Measurements from ENCODE around the gene S1PR4.
"Not testable (repeated sequence)": the region's sequence is repeated elsewhere in the genome, so short reads cannot be mapped to it uniquely, and the experiment has no call there.

S1PR4 gene

GRCh38 chr19:3204646-3205275 lies 26.2 kb downstream of the S1PR4 start:
- peaks cover 39% of the 10 kb centered on the region for H3K36me3 ChIP-seq (ENCODE audit: insufficient read depth, low read length)
- H3K4me3 ChIP-seq (ENCODE audit: low read length): no peak overlapping the region
- H3K9me3 ChIP-seq (replicated peaks; ENCODE audit: low read length): no peaks in the 10 kb centered on the region
- no peaks in the 10 kb centered on the region for H3K4me1 ChIP-seq (ENCODE audit: control insufficient read depth, insufficient read depth, low read length)
- H3K4me2 ChIP-seq (ENCODE audit: low read length): no peak overlapping the region
- H3K27me3 ChIP-seq (ENCODE audit: control insufficient read depth, insufficient read depth, low read length): no peaks in the 10 kb centered on the region
- no peak overlapping the region for H3K9ac ChIP-seq (ENCODE audit: low read depth, low read length)

- Histone ChIP-seq H3K36me3 (ENCODE audit: insufficient read depth, low read length) (peaks cover 39% of the 10 kb centered on the region), H3K4me2 (ENCODE audit: low read length) (no peak overlapping the region), H3K27me3 (ENCODE audit: control insufficient read depth, insufficient read depth, low read length) (no peaks in the 10 kb centered on the region), H3K4me1 (ENCODE audit: control insufficient read depth, insufficient read depth, low read length) (no peaks in the 10 kb centered on the region), H3K4me3 (ENCODE audit: low read length) (no peak overlapping the region), H3K9ac (ENCODE audit: low read depth, low read length) (no peak overlapping the region), H3K9me3 (replicated peaks; ENCODE audit: low read length) (no peaks in the 10 kb centered on the region)
Measured at GRCh38 chr19:3206216-3206953, 27.8 kb downstream of the S1PR4 start.

GRCh38 chr19:3207461-3208242 lies 29.1 kb downstream of the S1PR4 start:
- Histone ChIP-seq H3K4me2 (ENCODE audit: low read length) (no peak overlapping the region), H3K4me1 (ENCODE audit: control insufficient read depth, insufficient read depth, low read length) (no peaks in the 10 kb centered on the region), H3K27me3 (ENCODE audit: control insufficient read depth, insufficient read depth, low read length) (no peaks in the 10 kb centered on the region), H3K9me3 (replicated peaks; ENCODE audit: low read length) (no peaks in the 10 kb centered on the region), H3K9ac (ENCODE audit: low read depth, low read length) (no peak overlapping the region), H3K4me3 (ENCODE audit: low read length) (no peak overlapping the region), H3K36me3 (ENCODE audit: insufficient read depth, low read length) (peaks cover 37% of the 10 kb centered on the region)

GRCh38 chr19:3208317-3209207 lies 30.0 kb downstream of the S1PR4 start:
- H3K27me3 ChIP-seq (ENCODE audit: control insufficient read depth, insufficient read depth, low read length): no peaks in the 10 kb centered on the region
- H3K9ac ChIP-seq (ENCODE audit: low read depth, low read length): no peak overlapping the region
- no peaks in the 10 kb centered on the region for H3K9me3 ChIP-seq (replicated peaks; ENCODE audit: low read length)
- H3K4me1 ChIP-seq (ENCODE audit: control insufficient read depth, insufficient read depth, low read length): no peaks in the 10 kb centered on the region
- H3K4me3 ChIP-seq (ENCODE audit: low read length): no peak overlapping the region
- no peak overlapping the region for H3K4me2 ChIP-seq (ENCODE audit: low read length)
- peaks cover 37% of the 10 kb centered on the region for H3K36me3 ChIP-seq (ENCODE audit: insufficient read depth, low read length)

GRCh38 chr19:3210347-3211017 lies 31.9 kb downstream of the S1PR4 start:
- Histone ChIP-seq H3K4me3 (ENCODE audit: low read length) (no peak overlapping the region), H3K9ac (ENCODE audit: low read depth, low read length) (no peak overlapping the region), H3K36me3 (ENCODE audit: insufficient read depth, low read length) (peaks cover 30% of the 10 kb centered on the region), H3K4me1 (ENCODE audit: control insufficient read depth, insufficient read depth, low read length) (no peaks in the 10 kb centered on the region), H3K9me3 (replicated peaks; ENCODE audit: low read length) (no peaks in the 10 kb centered on the region), H3K4me2 (ENCODE audit: low read length) (no peak overlapping the region), H3K27me3 (ENCODE audit: control insufficient read depth, insufficient read depth, low read length) (no peaks in the 10 kb centered on the region)

- Histone ChIP-seq H3K36me3 (ENCODE audit: insufficient read depth, low read length) (peaks cover 28% of the 10 kb centered on the region), H3K9ac (ENCODE audit: low read depth, low read length) (no peak overlapping the region), H3K4me2 (ENCODE audit: low read length) (no peak overlapping the region), H3K4me1 (ENCODE audit: control insufficient read depth, insufficient read depth, low read length) (no peaks in the 10 kb centered on the region), H3K4me3 (ENCODE audit: low read length) (no peak overlapping the region), H3K27me3 (ENCODE audit: control insufficient read depth, insufficient read depth, low read length) (no peaks in the 10 kb centered on the region), H3K9me3 (replicated peaks; ENCODE audit: low read length) (no peaks in the 10 kb centered on the region)
Measured at GRCh38 chr19:3211191-3211590, 32.6 kb downstream of the S1PR4 start.

- no peak overlapping the region for H3K4me3 ChIP-seq (ENCODE audit: low read length)
- no peaks in the 10 kb centered on the region for H3K9me3 ChIP-seq (replicated peaks; ENCODE audit: low read length)
- no peaks in the 10 kb centered on the region for H3K4me1 ChIP-seq (ENCODE audit: control insufficient read depth, insufficient read depth, low read length)
- H3K4me2 ChIP-seq (ENCODE audit: low read length): no peak overlapping the region
- no peak overlapping the region for H3K9ac ChIP-seq (ENCODE audit: low read depth, low read length)
- H3K36me3 ChIP-seq (ENCODE audit: insufficient read depth, low read length): peaks cover 14% of the 10 kb centered on the region
- H3K27me3 ChIP-seq (ENCODE audit: control insufficient read depth, insufficient read depth, low read length): no peaks in the 10 kb centered on the region
Measured at GRCh38 chr19:3213159-3213558, 34.6 kb downstream of the S1PR4 start.

GRCh38 chr19:3216874-3217273 lies 38.3 kb downstream of the S1PR4 start:
- peaks cover 3% of the 10 kb centered on the region for H3K36me3 ChIP-seq (ENCODE audit: insufficient read depth, low read length)
- H3K4me1 ChIP-seq (ENCODE audit: control insufficient read depth, insufficient read depth, low read length): no peaks in the 10 kb centered on the region
- no peak overlapping the region for H3K4me3 ChIP-seq (ENCODE audit: low read length)
- no peak overlapping the region for H3K4me2 ChIP-seq (ENCODE audit: low read length)
- no peaks in the 10 kb centered on the region for H3K27me3 ChIP-seq (ENCODE audit: control insufficient read depth, insufficient read depth, low read length)
- H3K9ac ChIP-seq (ENCODE audit: low read depth, low read length): no peak overlapping the region
- no peaks in the 10 kb centered on the region for H3K9me3 ChIP-seq (replicated peaks; ENCODE audit: low read length)

GRCh38 chr19:3220576-3220975 lies 42.0 kb downstream of the S1PR4 start:
- Histone ChIP-seq H3K4me3 (ENCODE audit: low read length) (no peak overlapping the region), H3K27me3 (ENCODE audit: control insufficient read depth, insufficient read depth, low read length) (peaks cover 3% of the 10 kb centered on the region), H3K9ac (ENCODE audit: low read depth, low read length) (no peak overlapping the region), H3K9me3 (replicated peaks; ENCODE audit: low read length) (no peaks in the 10 kb centered on the region), H3K4me2 (ENCODE audit: low read length) (no peak overlapping the region), H3K4me1 (ENCODE audit: control insufficient read depth, insufficient read depth, low read length) (no peaks in the 10 kb centered on the region), H3K36me3 (ENCODE audit: insufficient read depth, low read length) (peaks cover 3% of the 10 kb centered on the region)

GRCh38 chr19:3221576-3221975 lies 43.0 kb downstream of the S1PR4 start:
- not testable (repeated sequence) for H3K4me1 ChIP-seq (ENCODE audit: control insufficient read depth, insufficient read depth, low read length); H3K9ac ChIP-seq (ENCODE audit: low read depth, low read length); H3K9me3 ChIP-seq (replicated peaks; ENCODE audit: low read length); H3K4me2 ChIP-seq (ENCODE audit: low read length); H3K36me3 ChIP-seq (ENCODE audit: insufficient read depth, low read length); H3K4me3 ChIP-seq (ENCODE audit: low read length)
- H3K27me3 ChIP-seq (ENCODE audit: control insufficient read depth, insufficient read depth, low read length): peaks cover 13% of the 10 kb centered on the region

All from skeletal muscle satellite cell (primary cell).